ENCODE measurements around the gene TNN.

DNA sequence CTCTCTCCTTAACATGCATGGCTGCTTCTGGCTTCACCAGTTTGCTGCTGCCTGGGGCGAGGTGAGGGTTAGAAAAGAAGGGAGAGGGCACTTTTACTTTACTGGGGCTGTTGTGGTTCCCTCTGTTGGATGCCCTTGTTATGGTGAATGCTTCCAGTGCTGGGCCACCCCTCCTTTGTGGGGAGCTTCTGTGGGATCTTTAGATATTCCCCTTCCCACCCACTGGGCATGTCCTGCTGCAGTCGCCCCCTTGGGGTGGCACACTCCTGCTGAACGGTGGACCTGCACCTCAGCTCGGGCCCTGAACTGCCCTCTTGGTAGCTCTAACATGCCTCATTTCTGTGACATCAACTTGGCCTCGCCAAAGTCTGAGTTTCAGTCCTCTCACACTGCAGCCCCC lies 6.0 kb downstream of the TNN start:
- TF ChIP-seq, protein P1, sequence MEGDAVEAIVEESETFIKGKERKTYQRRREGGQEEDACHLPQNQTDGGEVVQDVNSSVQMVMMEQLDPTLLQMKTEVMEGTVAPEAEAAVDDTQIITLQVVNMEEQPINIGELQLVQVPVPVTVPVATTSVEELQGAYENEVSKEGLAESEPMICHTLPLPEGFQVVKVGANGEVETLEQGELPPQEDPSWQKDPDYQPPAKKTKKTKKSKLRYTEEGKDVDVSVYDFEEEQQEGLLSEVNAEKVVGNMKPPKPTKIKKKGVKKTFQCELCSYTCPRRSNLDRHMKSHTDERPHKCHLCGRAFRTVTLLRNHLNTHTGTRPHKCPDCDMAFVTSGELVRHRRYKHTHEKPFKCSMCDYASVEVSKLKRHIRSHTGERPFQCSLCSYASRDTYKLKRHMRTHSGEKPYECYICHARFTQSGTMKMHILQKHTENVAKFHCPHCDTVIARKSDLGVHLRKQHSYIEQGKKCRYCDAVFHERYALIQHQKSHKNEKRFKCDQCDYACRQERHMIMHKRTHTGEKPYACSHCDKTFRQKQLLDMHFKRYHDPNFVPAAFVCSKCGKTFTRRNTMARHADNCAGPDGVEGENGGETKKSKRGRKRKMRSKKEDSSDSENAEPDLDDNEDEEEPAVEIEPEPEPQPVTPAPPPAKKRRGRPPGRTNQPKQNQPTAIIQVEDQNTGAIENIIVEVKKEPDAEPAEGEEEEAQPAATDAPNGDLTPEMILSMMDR (IDR thresholded peaks at IDR 0.05): no peak
- TF ChIP-seq POLR2A (IDR thresholded peaks at IDR 0.05): no peak
